Endothelial cell of umbilical vein (primary cell): Measurements from ENCODE around the gene MAN1A2.

ENCODE experiments used
- CTCF ChIP-seq, 2 donors: IDR thresholded peaks; 1 replicate in 1 of 2; 2 replicates in 1 of 2; pipeline ENCODE4 v1.5.1; 2011; ENCODE audit warnings: low read length in 2 of 2, mild to moderate bottlenecking in 2 of 2, moderate library complexity in 2 of 2, control low read depth in 1 of 2, inconsistent platforms in 1 of 2, low read depth in 1 of 2; ENCODE audit not compliant: insufficient read depth in 1 of 2; ENCODE audit errors: extremely low read depth in 1 of 2
- EZH2 ChIP-seq: IDR thresholded peaks from 2 replicates; pipeline ENCODE4 v1.6.1; 2012; ENCODE audit warnings: borderline replicate concordance, low read depth, mild to moderate bottlenecking, moderate library complexity, low read length, inconsistent platforms; ENCODE audit not compliant: severe bottlenecking
- FOS ChIP-seq: IDR thresholded peaks from 2 replicates; pipeline ENCODE4 v1.6.1; 2011; ENCODE audit warnings: mild to moderate bottlenecking, low read length, moderate library complexity, borderline replicate concordance; ENCODE audit not compliant: insufficient read depth
- GATA2 ChIP-seq: IDR thresholded peaks from 2 replicates; pipeline ENCODE4 v1.7.0; 2011; ENCODE audit warnings: low read depth, mild to moderate bottlenecking, moderate library complexity, mixed read lengths, low read length; ENCODE audit not compliant: insufficient read length, insufficient read depth
- JUN ChIP-seq: IDR thresholded peaks from 2 replicates; pipeline ENCODE4 v1.6.1; 2011; ENCODE audit warnings: borderline replicate concordance, low read depth; ENCODE audit not compliant: insufficient read length, insufficient read depth
- MAX ChIP-seq: IDR thresholded peaks from 2 replicates; pipeline ENCODE4 v1.6.1; 2011; ENCODE audit not compliant: insufficient read depth, insufficient read length
- MYC ChIP-seq: IDR thresholded peaks from one replicate; pipeline ENCODE4 v1.6.1; 2011; ENCODE audit warnings: mild to moderate bottlenecking, low read depth, low read length
- POLR2A ChIP-seq: IDR thresholded peaks from 2 replicates; pipeline ENCODE4 v1.6.1; 2012; ENCODE audit warnings: low read depth, mild to moderate bottlenecking, control low read depth, low read length
- POLR2AphosphoS5 ChIP-seq: IDR thresholded peaks from 2 replicates; pipeline ENCODE4 v1.6.1; 2012; ENCODE audit warnings: low read depth, mild to moderate bottlenecking, control low read depth, low read length, moderate library complexity; ENCODE audit not compliant: insufficient read depth

GRCh38 chr1:117576236-117576635 lies 209.0 kb downstream of the MAN1A2 start:
- TF ChIP-seq EZH2 (no peak), POLR2AphosphoS5 (no peak), CTCF (IDR thresholded peaks at IDR 0.05; ENCODE audit: extremely low read depth in 1 of 2, insufficient read depth in 1 of 2, low read depth in 1 of 2, low read length in 2 of 2) (no peak), MAX (no peak), POLR2A (no peak), JUN (no peak), MYC (no peak), GATA2 (no peak), FOS (no peak)
